GM12892 (cell line): Measurements from ENCODE around the gene TALDO1.

Experiments
- POLR2A ChIP-seq: IDR thresholded peaks from 2 replicates; pipeline ENCODE4 v1.6.1; 2011; ENCODE audit warnings: low read depth, low read length, control low read depth
- TAF1 ChIP-seq: IDR thresholded peaks from 2 replicates; pipeline ENCODE4 v1.6.1; 2011; ENCODE audit warnings: low read depth, mild to moderate bottlenecking, control low read depth, low read length, borderline replicate concordance

GRCh38 chr11:764322-765024 is 17.2 kb downstream of the TALDO1 start:
- TF ChIP-seq TAF1 (no peak), POLR2A (peak; percentile 38; the same call in 1 of the 2 replicates)
